ENCODE data around the gene ITPK1. TPM values are rescaled to one million over a fixed set of nuclear protein-coding genes. Genes with fewer than 3 reads are reported as not detected.

The ITPK1 gene
- total and polyA plus RNA-seq, 10 of the 15 experiments (the other 5 are each of a cell fraction or from before 2014, with no cell fraction given) = 1.3 to 73.2 (median 27.0) TPM

DNA sequence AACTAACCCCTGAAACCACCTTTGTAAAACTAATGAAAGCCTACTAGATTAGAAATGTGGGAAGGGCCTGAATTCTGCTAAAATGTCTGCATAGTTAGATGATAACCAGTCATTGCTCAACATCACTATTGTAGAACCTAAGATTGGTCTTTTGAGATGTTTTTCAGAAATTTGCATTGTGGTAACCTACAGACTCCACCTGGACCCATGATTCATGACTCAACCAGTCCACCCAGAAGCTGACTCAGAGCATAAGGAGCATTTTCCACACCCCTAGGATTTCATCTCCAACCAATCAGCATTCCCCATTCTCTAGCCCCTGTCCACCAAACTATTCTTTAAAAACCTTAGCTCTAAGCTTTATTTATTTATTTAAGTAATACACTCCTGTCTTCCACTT, 223.1 kb downstream of the ITPK1 start (continued):
- TF ChIP-seq REST (IDR thresholded peaks at IDR 0.05; ENCODE audit: low read depth, low read length) (no peak), ZNF622 (IDR thresholded peaks at IDR 0.05) (no peak), EED (IDR thresholded peaks at IDR 0.05; ENCODE audit: low read depth) (no peak), PRDM15 (CRISPR knock-in tag; IDR thresholded peaks at IDR 0.05) (no peak)

All from GM12878 (cell line).